Measurements from ENCODE around the gene CYFIP1.

DNA sequence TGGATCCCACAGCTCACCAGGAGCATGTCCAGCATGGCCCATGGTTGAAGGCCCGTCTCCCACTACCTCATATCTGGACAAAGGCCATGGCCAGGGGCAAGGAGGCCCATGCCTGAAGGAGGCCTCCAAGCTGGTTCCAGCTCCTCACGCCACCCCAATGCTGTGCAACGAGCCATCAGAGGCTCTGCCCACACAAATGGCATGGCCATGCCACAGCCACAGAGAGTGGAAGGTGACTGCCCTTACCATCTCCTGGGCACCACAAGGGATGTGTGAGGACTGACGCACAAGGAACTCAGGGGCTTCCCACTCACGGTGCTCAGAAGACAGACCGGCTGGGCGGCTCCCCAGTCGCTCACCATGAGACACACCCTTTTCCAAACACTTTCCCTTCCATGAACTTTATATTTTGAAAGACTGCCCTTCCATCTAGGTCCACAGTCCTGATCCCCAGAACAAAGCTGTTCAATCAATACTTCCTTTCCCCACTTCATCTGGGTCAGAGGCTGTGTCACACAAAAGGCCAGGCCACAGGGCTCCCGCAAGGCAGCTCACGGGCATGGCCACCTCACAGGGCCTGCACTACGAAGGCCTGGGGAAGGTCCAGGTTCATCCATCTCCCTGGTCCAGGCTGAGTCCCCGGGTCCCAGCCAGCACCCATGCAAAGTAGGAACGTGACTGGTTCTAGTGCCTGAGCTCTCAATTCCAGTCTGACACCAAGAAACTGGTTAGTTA, 66.4 kb downstream of the CYFIP1 start:
- no peak for TF ChIP-seq SIN3A (IDR thresholded peaks at IDR 0.05; ENCODE audit: borderline replicate concordance, insufficient read depth, low read length)
- no peak for TF ChIP-seq POLR2AphosphoS5 (IDR thresholded peaks at IDR 0.05; ENCODE audit: low read depth, low read length)
- TF ChIP-seq, protein P1, sequence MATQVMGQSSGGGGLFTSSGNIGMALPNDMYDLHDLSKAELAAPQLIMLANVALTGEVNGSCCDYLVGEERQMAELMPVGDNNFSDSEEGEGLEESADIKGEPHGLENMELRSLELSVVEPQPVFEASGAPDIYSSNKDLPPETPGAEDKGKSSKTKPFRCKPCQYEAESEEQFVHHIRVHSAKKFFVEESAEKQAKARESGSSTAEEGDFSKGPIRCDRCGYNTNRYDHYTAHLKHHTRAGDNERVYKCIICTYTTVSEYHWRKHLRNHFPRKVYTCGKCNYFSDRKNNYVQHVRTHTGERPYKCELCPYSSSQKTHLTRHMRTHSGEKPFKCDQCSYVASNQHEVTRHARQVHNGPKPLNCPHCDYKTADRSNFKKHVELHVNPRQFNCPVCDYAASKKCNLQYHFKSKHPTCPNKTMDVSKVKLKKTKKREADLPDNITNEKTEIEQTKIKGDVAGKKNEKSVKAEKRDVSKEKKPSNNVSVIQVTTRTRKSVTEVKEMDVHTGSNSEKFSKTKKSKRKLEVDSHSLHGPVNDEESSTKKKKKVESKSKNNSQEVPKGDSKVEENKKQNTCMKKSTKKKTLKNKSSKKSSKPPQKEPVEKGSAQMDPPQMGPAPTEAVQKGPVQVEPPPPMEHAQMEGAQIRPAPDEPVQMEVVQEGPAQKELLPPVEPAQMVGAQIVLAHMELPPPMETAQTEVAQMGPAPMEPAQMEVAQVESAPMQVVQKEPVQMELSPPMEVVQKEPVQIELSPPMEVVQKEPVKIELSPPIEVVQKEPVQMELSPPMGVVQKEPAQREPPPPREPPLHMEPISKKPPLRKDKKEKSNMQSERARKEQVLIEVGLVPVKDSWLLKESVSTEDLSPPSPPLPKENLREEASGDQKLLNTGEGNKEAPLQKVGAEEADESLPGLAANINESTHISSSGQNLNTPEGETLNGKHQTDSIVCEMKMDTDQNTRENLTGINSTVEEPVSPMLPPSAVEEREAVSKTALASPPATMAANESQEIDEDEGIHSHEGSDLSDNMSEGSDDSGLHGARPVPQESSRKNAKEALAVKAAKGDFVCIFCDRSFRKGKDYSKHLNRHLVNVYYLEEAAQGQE (IDR thresholded peaks at IDR 0.05; ENCODE audit: insufficient read depth in 1 of 2, low read depth in 2 of 2, low read length in 2 of 2), result no peak
